Activated CD4-positive, alpha-beta T cell treated with anti-CD3 and anti-CD28 coated beads, Interleukin-2, amount 10 ng/mL, durations not matched to agents 7 days and 5 days (primary cell): Measurements from ENCODE around the gene NBEAL2. TPM values are rescaled to one million over a fixed set of nuclear protein-coding genes. Genes with fewer than 3 reads are reported as not detected.

Experiments used
- CTCF ChIA-PET: fragments of 350-600 bp; sonication (Branson Sonifier 250); formaldehyde crosslinking; loops from one replicate; lab custom pipeline; 2021; ENCODE audit warnings: antibody characterized with exemption; lab: Charles Lee
- POLR2A ChIA-PET: fragments of 350-600 bp; sonication (Branson Sonifier 250); formaldehyde crosslinking; loops from one replicate; lab custom pipeline; 2021; ENCODE audit warnings: antibody characterized with exemption; lab: Charles Lee
- DNase-seq: peaks from one replicate; pipeline ENCODE4 v3.0.0-alpha.2; 2020
- H3K27ac Mint-ChIP-seq: one replicate; pipeline ENCODE4 v1.8.0; 2021; ENCODE audit warnings: mild to moderate bottlenecking, moderate library complexity, mixed read lengths
- H3K27me3 Mint-ChIP-seq: one replicate; pipeline ENCODE4 v1.8.0; 2021; ENCODE audit warnings: mixed read lengths
- H3K36me3 Mint-ChIP-seq: one replicate; pipeline ENCODE4 v1.8.0; 2021; ENCODE audit warnings: low read depth, mixed read lengths
- H3K4me1 Mint-ChIP-seq: one replicate; pipeline ENCODE4 v1.8.0; 2021; ENCODE audit warnings: mixed read lengths
- H3K4me3 Mint-ChIP-seq: one replicate; pipeline ENCODE4 v1.8.0; 2021; ENCODE audit warnings: mild to moderate bottlenecking, moderate library complexity, mixed read lengths
- H3K9me3 Mint-ChIP-seq: one replicate; pipeline ENCODE4 v1.8.0; 2021; ENCODE audit warnings: mixed read lengths
- total RNA-seq, 2 experiments: library from RNA; stranded (reverse); gene quantifications; one replicate each; pipeline ENCODE4 v1.2.3, GENCODE V29; 2021

NBEAL2 gene
- total RNA-seq, 2 experiments from 2014 or later = 194 to 212 TPM

GRCh38 chr3:46946856-46947545, 32.5 kb upstream of the NBEAL2 start:
- ChIA-PET POLR2A (interaction anchor here (0.6 kb wide), 1 partner anchor 566 kb away, joined by 4 read pairs; no protein-coding TSS in a partner anchor), CTCF (interaction anchor here (0.5 to 4.5 kb wide), 13 partner anchors 9 to 1454 kb away, joined by 3 to 21 read pairs (median 6); no protein-coding TSS in a partner anchor)
- Mint-ChIP-seq H3K36me3 (peaks cover 43% of the 10 kb centered on the region), H3K4me3 (peak overlapping the region; percentile 57), H3K27me3 (no peaks in the 10 kb centered on the region), H3K4me1 (peaks cover 73% of the 10 kb centered on the region), H3K27ac (peak overlapping the region; percentile 91), H3K9me3 (no peaks in the 10 kb centered on the region)
- DNase-seq = peak; percentile 67

- Mint-ChIP-seq H3K27me3 (no peaks in the 10 kb centered on the region), H3K27ac (peak overlapping the region; percentile 91), H3K9me3 (no peaks in the 10 kb centered on the region), H3K4me1 (peaks cover 76% of the 10 kb centered on the region), H3K36me3 (peaks cover 46% of the 10 kb centered on the region), H3K4me3 (peak overlapping the region; percentile 57)
- ChIA-PET POLR2A (interaction anchor here (0.5 to 0.6 kb wide), 2 partner anchors 566 to 1436 kb away, joined by 3 to 4 read pairs; no protein-coding TSS in a partner anchor), CTCF (interaction anchor here (0.5 to 4.5 kb wide), 12 partner anchors 9 to 360 kb away, joined by 3 to 21 read pairs (median 6); no protein-coding TSS in a partner anchor)
- no peak for DNase-seq
Observed at GRCh38 chr3:46947546-46947901, 31.9 kb upstream of the NBEAL2 start.

GRCh38 chr3:46947981-46948791, 31.3 kb upstream of the NBEAL2 start:
- Mint-ChIP-seq H3K36me3 (peaks cover 44% of the 10 kb centered on the region), H3K4me1 (peaks cover 77% of the 10 kb centered on the region), H3K27ac (peak overlapping the region; percentile 91), H3K9me3 (no peaks in the 10 kb centered on the region), H3K27me3 (no peaks in the 10 kb centered on the region), H3K4me3 (peak overlapping the region; percentile 57)
- POLR2A ChIA-PET = interaction anchor here (0.5 to 1.0 kb wide), 2 partner anchors 32 to 1437 kb away, joined by 3 to 4 read pairs; partner anchors contain the start of gene NBEAL2
- peak; percentile 74 for DNase-seq
- CTCF ChIA-PET = interaction anchor here (0.5 to 4.5 kb wide), 8 partner anchors 8 to 314 kb away, joined by 3 to 21 read pairs (median 8); no protein-coding TSS in a partner anchor

GRCh38 chr3:46948830-46949671, 30.4 kb upstream of the NBEAL2 start:
- Mint-ChIP-seq H3K27ac (peak overlapping the region; percentile 91), H3K36me3 (peaks cover 42% of the 10 kb centered on the region), H3K4me3 (peak overlapping the region; percentile 54), H3K4me1 (peaks cover 86% of the 10 kb centered on the region), H3K27me3 (no peaks in the 10 kb centered on the region), H3K9me3 (no peaks in the 10 kb centered on the region)
- CTCF ChIA-PET = interaction anchor here (1.3 to 2.9 kb wide), 4 partner anchors 10 to 29 kb away, joined by 3 to 11 read pairs (median 8); no protein-coding TSS in a partner anchor
- no peak for DNase-seq
- POLR2A ChIA-PET = interaction anchor here (1.0 kb wide), 1 partner anchor 31 kb away, joined by 4 read pairs; the partner anchor contains the start of gene NBEAL2

GRCh38 chr3:46950177-46950576, 29.3 kb upstream of the NBEAL2 start:
- Mint-ChIP-seq H3K4me3 (no peak overlapping the region), H3K4me1 (peaks cover 89% of the 10 kb centered on the region), H3K9me3 (no peaks in the 10 kb centered on the region), H3K27ac (peak overlapping the region; percentile 58), H3K27me3 (no peaks in the 10 kb centered on the region), H3K36me3 (peaks cover 44% of the 10 kb centered on the region)
- POLR2A ChIA-PET = interaction anchor here (0.6 kb wide), 1 partner anchor 9 kb away, joined by 4 read pairs; no protein-coding TSS in a partner anchor
- DNase-seq = no peak
- CTCF ChIA-PET = interaction anchor here (1.0 to 1.3 kb wide), 3 partner anchors 15 to 69 kb away, joined by 3 read pairs; no protein-coding TSS in a partner anchor

DNA sequence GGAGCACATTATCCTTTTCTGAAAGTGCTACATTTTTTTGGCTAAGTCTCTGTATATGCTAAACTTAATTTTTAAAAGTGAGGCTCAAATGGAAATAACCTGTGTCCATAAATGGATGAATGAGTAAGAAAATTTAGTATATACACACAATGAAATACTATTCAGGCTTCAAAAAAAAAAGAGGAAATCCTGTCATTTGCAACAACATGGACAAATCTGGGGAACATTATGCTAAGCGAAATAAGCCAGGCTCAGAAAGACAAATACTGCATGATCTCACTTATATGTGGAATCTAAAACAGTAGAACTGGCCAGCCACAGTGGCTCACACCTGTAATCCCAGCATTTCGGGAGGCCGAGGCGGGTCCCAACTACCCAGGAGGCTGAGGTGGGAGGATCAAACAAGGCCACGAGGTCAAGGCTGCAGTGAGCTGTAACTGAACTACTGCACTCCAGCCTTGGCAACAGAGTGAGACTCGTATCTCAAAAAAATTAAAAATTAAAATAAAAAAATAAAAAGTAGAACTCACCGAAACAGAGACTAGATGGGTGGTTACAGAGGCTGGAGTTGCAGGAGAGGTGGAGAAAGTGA, 28.7 kb upstream of the NBEAL2 start:
- Mint-ChIP-seq H3K27ac (peak overlapping the region; percentile 31), H3K36me3 (peaks cover 41% of the 10 kb centered on the region), H3K9me3 (no peaks in the 10 kb centered on the region), H3K27me3 (no peaks in the 10 kb centered on the region), H3K4me3 (no peak overlapping the region), H3K4me1 (peaks cover 89% of the 10 kb centered on the region)
- DNase-seq = no peak
- ChIA-PET POLR2A (no interaction called here), CTCF (interaction anchor here (0.6 to 2.0 kb wide), 5 partner anchors 8 to 123 kb away, joined by 3 to 5 read pairs (median 3); no protein-coding TSS in a partner anchor)

DNA sequence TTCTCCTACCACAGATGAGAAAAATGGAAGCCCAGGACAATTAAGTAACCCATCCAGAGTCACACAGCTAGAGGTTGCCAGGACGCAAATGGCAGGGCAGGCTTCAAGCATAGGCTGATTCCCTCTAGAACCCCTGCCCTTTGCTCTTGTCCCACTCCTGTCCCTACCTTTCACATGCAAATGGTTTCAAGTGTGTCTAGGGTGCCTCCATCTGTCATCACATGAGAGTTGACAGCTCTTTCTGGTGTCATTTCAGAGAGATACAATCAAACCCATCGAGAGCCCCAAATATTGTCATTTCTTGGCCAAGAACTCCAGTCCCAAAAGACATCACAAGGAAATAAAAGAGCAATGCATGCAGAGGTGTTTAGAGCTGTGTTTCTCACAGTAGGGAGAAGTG, 26.7 kb upstream of the NBEAL2 start:
- H3K4me1 Mint-ChIP-seq = peaks cover 83% of the 10 kb centered on the region
- H3K27ac Mint-ChIP-seq = peak overlapping the region; percentile 73
- H3K9me3 Mint-ChIP-seq = no peaks in the 10 kb centered on the region
- H3K27me3 Mint-ChIP-seq = no peaks in the 10 kb centered on the region
- POLR2A ChIA-PET = no interaction called here
- H3K4me3 Mint-ChIP-seq = peak overlapping the region; percentile 2
- CTCF ChIA-PET = interaction anchor here (1.0 to 2.2 kb wide), 5 partner anchors 10 to 27 kb away, joined by 3 to 5 read pairs (median 4); partner anchors contain the start of gene NBEAL2
- peaks cover 23% of the 10 kb centered on the region for H3K36me3 Mint-ChIP-seq
- DNase-seq = no peak

- no peak for DNase-seq
- ChIA-PET POLR2A (interaction anchor here (0.6 kb wide), 1 partner anchor 35 kb away, joined by 3 read pairs; no protein-coding TSS in a partner anchor), CTCF (interaction anchor here (0.6 to 2.2 kb wide), 9 partner anchors 11 to 1130 kb away, joined by 3 to 5 read pairs (median 3); partner anchors contain the start of gene NBEAL2)
- Mint-ChIP-seq H3K36me3 (peaks cover 24% of the 10 kb centered on the region), H3K9me3 (no peaks in the 10 kb centered on the region), H3K27ac (peak overlapping the region; percentile 73), H3K4me3 (peak overlapping the region; percentile 49), H3K27me3 (no peaks in the 10 kb centered on the region), H3K4me1 (peaks cover 83% of the 10 kb centered on the region)
Observed at GRCh38 chr3:46953234-46954010, 26.0 kb upstream of the NBEAL2 start.

DNA sequence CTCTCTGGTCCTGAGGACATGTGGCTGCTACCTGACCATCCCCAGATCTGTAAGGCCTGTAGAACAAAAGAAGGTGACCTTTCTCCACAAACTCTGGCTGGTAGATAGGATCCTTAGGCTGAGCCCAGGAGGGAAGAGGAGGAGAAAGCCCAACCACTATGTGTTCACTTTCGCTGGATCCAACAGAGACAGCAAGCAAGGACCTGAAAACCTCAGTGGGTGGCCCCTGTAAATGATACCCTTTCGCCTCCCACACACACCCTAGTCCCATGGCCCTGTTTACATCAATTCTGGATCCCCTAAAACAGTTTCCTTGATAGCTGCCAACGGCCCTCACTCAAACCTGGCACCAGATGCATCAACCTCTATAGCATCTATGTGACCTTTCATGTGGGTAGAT, 25.3 kb upstream of the NBEAL2 start:
- Mint-ChIP-seq H3K27ac (peak overlapping the region; percentile 73), H3K4me3 (peak overlapping the region; percentile 49), H3K9me3 (no peaks in the 10 kb centered on the region), H3K36me3 (peaks cover 29% of the 10 kb centered on the region), H3K4me1 (peaks cover 83% of the 10 kb centered on the region), H3K27me3 (no peaks in the 10 kb centered on the region)
- POLR2A ChIA-PET = no interaction called here
- CTCF ChIA-PET = interaction anchor here (0.6 to 2.2 kb wide), 5 partner anchors 16 to 1130 kb away, joined by 3 to 5 read pairs (median 3); partner anchors contain the start of gene NBEAL2
- no peak for DNase-seq

DNA sequence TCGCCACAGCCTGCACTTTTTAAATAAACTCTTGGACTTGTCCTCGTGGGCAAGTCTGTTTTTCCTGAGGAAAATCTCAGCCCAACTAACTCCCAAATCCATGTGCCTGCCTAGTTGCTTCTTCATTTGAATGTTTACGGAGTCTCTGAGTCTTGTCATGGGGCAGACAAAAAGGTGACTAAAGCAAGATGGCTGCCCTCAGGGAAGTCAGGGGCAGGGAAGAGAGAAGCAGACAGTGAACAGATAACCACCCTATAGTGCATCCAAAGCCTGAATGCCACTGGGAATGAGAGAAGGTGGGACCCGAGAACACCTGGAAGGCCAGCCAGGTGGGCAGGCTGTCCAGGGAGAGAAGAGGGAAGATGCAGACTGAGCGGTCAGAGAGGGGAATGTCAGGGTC, 24.3 kb upstream of the NBEAL2 start:
- CTCF ChIA-PET = interaction anchor here (1.0 kb wide), 1 partner anchor 11 kb away, joined by 3 read pairs; no protein-coding TSS in a partner anchor

More for the DNA sequence above, 24.3 kb upstream of the NBEAL2 start:
- Mint-ChIP-seq H3K27me3 (no peaks in the 10 kb centered on the region), H3K9me3 (no peaks in the 10 kb centered on the region), H3K4me1 (peaks cover 86% of the 10 kb centered on the region), H3K36me3 (peaks cover 32% of the 10 kb centered on the region), H3K27ac (peak overlapping the region; percentile 86), H3K4me3 (no peak overlapping the region)
- DNase-seq = no peak
- POLR2A ChIA-PET = no interaction called here
